HG02840 (cell line): Measurements from ENCODE around the gene TOX2.

ENCODE experiments used
- ATAC-seq: cut with Tn5 transposase; IDR thresholded peaks from one replicate; pipeline ENCODE4 v1.9.1; 2021; ENCODE audit warnings: mild to moderate bottlenecking, moderate library complexity, moderate number of reproducible peaks; ENCODE audit not compliant: unreplicated experiment, low FRiP score

The TOX2 gene, protein sequence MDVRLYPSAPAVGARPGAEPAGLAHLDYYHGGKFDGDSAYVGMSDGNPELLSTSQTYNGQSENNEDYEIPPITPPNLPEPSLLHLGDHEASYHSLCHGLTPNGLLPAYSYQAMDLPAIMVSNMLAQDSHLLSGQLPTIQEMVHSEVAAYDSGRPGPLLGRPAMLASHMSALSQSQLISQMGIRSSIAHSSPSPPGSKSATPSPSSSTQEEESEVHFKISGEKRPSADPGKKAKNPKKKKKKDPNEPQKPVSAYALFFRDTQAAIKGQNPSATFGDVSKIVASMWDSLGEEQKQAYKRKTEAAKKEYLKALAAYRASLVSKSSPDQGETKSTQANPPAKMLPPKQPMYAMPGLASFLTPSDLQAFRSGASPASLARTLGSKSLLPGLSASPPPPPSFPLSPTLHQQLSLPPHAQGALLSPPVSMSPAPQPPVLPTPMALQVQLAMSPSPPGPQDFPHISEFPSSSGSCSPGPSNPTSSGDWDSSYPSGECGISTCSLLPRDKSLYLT

DNA sequence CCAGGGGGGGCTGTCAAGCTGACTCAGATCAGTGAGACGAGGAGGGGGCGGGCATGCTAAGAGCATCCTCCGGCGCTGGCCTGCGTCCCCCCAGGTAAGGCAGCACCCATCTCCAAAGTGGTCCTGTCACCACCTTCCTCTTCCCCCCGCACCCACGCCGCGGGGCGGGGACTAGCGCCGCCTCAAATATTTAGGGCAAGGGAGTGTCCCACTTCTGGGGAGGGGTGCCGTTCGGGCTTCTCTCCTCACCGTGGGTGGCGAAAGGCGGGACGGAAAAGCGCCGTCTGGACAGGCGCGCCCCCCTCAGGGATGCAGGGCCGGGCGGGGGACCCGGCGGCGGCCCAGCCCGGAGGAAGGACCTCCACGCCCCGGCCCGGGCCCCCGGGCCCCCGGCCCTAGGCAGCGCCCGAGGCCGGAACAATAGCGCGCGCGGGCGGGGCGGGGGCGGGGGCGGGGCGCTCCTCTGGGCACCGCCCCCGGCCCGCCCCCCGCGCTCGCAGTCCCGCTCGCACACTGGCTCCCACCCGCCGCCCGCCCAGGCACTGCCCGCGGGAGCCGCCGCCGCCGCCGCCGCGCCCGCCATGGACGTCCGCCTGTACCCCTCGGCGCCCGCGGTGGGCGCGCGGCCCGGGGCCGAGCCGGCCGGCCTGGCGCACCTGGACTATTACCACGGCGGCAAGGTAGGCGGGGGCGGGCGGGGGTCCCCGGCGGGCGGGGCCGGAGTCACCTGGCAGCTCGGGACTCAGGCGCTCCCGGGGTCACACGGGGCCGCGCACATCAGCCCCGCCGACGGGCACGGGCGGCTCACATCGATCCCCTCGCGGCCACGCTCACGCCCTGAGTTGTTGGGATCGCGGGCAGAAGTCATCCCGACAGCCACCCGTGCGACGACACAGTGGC lies at the start of gene TOX2:
Gene TOX2 (plus strand): TSS at position 542 of the 900 bp plus-strand sequence. CDS start 40 bp downstream, at position 582.
- peak; percentile 45 for ATAC-seq

DNA sequence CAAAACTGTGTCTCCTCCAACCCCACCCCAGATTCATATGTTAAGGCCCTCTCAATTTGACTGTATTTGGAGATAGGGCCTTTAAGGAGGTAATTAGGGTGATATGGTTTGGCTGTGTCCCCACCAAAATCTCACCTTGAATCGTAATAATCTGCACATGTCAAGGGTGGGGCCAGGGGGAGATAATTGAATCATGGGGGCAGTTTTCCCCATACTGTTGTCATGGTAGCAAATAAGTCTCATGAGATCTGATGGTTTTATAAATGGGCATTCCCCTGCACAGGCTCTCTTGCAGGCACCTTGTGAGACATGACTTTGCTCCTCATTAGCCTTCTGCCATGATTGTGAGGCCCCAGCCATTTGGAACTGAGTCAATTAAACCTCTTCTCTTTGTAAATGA lies 46.6 kb upstream of the TOX2 start:
- no peak for ATAC-seq

DNA sequence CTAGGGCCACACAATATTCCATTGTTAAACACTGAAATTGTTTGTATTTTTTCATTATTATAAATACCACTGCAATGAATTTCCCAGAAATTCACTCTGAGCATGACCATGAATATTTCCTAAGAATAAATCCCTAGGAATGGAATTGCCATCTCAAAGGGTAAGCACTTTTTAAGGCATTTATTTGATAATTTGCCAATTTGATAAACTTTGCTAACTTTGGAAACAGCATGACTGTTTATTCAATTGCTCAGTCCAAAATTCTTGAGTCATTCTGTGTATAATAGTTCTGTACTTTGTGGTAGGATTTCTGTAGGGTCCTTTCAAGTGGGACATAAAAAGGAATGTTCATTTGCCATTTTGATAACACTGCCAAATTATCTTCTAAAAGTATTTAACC lies 44.2 kb upstream of the TOX2 start:
- no peak for ATAC-seq

DNA sequence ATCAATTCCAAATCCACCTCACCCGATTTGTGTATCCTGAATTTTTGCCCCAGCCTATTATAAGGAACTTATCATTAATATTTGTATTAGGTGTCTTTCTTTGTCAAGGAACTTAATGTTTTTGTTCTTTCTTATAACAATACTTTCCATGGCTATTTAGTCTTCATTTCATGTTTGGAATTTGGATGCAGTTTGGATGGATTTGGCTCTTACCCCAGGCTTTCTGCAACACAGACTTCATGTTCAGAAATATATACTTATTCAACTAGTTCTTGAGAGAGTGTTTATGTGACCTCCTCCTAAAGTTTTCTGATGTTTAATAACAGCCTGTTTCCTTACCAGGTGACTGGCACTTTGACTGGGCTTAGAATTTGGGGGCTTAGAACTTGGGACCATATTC lies 35.9 kb upstream of the TOX2 start:
- ATAC-seq, result no peak

DNA sequence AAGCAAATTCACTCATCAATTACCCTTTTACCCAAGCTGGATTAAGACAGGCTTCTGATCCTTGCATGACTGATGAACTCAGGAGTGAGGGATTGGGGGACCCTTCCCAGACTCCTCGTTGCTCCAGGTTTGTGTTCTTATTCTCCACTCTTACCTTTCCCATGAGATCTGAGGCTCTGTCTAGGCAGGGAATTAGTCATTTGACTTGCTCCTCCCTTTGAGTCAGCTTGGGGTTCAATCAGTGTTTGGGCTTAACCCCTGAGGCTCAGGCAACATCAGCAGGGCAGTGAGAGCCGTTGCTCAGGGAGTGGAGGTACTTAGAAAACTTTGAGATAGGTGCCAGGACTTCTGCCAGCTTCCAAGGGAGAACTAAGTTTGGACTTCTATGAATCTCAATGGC lies 20.7 kb upstream of the TOX2 start:
- ATAC-seq, result no peak

DNA sequence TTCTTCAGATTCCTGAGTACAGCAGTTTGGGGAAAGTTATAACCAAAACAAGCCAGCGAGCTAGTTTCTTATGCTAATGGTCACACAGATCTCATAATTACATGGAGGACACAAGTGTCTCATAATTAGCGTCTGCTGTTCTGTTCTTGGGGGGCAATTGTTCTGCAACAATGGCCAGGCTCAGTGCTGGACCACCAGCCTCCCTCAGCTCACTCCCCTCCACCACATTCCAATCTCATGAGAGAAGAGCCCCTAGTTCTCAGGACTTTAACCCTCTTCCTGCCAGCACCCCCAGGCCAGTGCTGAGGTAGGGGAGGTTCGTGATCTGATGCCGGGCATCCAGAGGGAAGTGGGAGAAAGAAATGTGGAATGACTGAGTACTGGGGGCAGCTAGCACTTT lies 20.2 kb upstream of the TOX2 start:
- ATAC-seq, result no peak

DNA sequence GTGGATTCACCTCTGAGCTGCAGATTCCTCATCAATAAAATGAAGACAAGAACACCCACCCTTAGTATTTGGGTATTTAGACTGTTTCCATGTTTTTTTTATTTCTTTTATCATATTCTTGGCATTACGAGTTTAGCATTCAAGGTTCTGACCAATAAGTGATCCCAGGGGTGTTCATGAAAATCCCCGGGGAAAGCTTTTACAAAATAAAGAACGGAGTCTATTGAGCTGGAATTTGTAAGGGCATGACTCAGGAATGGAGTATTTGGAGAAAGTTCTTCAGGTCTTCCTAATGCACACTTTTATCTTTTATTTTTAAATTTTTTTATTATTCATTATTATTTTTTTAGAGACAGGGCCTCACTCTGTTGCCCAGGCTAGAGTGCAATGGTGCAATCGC lies 19.4 kb upstream of the TOX2 start:
- ATAC-seq, result no peak

DNA sequence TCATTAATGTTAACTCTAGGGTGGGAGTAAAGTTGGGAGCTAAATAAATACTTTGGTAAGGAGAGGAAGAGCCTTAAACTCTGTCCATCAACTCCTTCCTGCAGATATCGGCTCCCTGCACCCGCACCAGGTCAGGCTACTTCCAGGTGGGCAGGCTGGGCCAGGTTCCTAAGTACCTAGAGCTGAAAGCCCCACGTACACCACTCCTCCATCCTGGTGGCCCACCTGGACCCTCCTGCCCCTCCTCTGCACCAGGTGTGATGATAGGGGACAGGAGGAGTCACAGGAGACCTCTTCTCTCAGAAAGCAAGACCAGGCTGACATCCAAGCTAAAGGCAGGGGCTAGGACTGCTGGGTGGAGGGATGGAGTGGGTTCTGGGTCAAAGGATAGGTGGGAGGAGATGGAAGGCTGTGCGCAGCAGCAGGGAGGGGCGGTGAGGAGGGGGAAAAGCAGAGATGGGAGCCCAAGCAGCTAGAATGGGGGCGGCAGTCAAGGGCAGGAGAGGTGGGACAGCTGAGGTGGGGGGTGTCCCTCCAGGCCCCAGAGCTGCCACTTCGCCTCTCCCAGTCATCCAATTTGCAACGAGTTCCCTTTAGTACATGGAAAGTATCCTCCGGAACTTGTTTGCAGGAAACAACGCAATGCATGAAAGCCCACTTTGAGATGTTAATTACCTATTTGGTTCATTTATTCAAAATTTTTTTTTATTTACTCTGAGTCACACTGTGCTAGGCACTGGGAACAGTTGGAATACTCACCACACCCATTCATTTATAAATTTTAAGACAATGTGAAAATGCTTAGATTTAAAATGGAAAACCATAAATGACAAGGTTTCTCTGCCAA lies 15.2 kb upstream of the TOX2 start:
- ATAC-seq, result no peak

DNA sequence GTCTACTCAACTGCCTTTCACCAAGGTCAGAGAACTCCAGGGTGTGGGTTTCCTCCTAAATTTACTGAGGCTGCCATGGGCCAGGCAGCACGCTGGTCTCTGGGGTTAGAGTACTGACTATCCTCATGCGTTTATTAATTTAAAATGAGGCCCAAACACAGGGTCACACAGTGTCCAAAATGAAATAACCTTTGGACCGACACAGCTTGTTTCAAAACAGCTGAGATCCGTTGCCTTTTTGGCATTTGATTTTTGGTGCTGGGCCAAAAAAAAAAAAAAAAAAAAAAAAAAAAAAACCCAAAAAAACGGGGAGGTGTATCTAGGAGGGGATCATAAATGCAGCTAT lies 14.6 kb upstream of the TOX2 start:
- no peak for ATAC-seq

DNA sequence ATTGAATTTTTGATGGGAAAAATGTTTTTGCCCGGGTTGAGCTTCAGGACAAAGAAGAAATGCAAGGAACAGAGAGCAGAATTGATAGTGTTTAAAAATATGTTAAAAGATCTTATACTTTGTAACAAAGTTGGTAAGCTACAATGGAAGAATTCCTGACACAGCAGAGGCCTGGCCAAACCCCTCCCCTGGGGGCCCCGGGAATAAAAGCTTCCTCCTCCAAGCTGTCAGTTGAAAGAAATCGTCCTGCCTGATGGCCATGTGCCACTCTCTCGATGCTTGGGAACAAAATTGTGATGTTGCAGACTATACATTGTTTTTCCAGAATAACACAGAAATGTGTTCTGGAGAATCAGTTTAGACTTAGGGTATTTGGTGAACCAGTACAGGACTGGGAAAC lies 14.2 kb upstream of the TOX2 start:
- no peak for ATAC-seq

DNA sequence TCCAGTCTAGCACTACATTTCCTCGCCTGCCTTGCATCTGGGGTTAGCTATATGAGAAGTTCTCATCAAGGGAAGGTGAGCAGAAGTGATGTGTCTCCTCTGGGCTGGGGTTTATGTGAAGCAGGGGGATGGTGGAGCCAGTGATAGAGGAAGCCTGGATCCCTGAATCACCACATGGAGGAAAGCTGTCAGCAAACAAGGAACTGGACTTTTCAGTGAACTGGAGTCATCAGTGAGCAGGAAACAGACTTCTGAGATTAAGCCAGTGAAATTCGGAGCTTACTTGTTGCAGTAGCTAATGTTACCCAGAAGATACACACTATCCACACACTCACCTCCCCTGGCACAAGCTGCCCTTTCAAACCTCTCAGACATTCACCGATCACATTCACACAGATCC lies 13.4 kb upstream of the TOX2 start:
- ATAC-seq, result no peak

DNA sequence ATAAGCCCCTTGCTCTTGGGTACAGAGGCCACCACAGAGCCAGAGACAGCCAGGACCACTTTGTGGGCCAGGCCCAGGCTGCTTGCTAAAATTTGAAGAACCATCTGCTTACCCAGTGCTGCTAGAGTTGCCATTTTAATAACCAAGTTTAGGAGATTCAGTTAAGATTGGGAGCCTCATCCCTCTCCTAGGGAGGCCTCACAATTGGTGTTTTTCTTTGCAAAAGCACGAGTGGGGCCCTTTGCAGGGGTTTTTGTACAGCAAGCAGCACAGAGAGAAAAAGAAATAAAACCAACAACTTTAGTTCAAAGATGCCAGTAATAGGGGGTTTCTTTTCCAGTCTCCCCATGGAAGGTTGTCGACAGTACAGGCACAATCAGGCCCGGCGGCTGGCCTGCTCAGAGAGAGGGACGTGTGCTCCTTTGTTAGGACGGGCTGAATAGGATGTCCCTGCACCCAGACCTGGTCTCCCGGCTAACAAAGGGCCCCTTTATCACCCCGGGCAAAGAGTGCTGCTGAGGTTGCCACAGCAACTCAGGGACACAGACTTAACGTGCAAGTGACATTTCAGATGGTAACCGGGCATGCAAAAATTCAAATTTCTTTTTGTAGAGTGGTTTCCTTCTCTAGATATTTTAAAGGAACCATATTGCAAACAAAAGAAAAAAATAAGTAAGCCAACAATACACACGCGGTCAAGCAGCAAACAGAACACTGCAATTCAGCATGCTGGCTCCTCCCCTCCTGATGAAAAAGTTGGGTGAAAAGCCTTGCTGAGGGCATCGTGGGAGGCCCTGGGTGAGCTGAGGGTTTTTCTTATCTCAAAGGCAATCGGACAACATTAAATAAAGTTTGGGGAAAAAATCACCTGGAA lies 10.5 kb upstream of the TOX2 start:
- no peak for ATAC-seq

DNA sequence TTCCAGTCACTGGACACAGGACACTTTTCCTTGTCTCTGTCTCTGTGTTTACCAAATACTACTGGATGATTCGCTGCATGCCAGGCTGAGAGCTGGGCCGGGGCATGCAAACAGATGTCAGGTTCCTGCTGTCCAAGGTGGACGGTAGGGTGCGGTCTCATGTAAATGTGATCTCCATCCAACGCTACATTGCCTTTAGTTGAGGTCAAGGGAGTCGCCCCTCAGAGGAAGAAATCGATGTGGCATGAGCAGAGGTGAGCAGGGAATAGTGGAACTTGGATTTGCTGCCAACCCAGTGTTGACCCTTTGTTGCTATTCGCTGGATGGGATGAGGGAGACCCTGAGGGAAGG lies 9.8 kb upstream of the TOX2 start:
- no peak for ATAC-seq

DNA sequence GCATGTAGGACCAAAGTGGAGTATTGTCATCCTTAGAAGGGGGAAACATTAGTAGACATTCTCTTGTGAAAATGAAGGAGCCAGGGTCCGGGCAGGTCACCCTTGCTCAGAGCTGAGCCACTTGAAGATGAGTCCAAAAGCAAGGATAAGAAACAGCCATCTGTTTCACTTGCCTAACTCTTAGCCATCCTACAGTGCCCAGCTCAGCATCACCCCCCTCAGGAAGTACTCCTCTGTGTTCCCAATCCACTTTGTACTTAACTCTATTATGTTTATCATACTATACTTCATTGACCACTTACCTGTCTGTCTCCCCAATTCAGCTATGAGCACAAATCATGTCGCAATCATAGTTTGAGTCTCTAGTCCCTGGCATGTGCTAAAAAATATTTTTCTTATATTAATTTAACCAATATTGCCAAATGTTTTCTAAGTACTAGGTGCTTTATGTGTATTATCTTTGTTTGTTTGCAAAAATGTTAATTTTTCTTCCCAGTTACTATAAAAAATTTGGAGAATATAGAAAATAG lies 8.1 kb upstream of the TOX2 start:
- ATAC-seq, result no peak

DNA sequence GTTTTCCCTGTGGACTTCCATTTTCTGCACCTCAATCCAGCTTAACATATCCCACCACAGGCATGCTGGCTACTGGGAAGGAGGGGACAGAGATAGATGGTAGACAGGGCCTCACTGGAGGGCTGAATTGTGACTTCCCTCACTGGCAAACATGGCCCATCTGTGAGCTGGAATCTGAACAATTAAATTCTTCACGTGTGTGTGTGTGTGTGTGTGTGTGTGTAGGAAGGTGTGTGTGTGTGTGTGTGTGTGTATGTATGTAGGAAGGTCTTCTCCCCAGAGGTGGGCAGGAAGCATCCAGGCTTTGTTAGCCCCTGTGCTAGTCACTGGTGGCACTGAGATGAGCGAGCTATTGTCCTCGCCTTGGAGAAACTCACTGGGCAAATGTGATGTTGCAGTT lies 5.4 kb upstream of the TOX2 start:
- ATAC-seq, result no peak

DNA sequence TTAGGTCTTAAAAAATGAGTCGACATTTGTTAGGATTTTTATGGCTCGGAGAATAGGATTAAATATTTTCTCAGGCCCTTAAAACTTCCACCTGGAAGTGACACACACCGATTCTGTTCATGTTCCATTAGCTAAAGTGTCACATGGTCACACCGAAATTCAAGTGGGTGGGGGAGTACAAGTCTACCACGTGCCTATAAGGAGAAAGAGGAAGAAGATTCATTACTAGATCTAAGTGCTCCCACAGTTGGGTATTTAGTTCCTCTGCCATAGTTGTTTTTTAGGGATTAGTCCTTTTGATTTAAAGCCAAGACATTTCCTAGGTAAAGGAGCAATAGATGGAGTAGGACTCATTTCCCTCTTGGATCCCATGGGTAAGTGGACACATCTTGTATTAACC lies 4.9 kb upstream of the TOX2 start:
- no peak for ATAC-seq

DNA sequence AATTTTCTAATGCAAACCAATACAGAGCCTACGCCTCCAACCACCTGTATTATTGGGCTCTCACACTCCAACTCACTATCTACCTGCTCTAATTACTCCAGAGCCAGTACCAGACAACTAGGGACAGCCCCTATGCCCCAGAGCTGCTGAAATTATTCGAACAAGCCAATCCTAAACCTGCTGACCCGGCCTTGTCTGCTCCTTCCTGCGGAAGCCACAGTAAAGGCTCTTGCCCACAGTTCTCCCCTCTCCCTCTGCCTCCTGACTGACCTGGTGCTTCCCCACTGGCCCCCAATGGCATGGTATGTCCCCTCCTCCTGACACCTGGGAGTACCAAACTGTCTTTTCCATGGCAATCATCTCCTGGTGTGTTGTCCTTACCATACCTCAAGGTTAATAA lies 4.1 kb upstream of the TOX2 start:
- no peak for ATAC-seq

DNA sequence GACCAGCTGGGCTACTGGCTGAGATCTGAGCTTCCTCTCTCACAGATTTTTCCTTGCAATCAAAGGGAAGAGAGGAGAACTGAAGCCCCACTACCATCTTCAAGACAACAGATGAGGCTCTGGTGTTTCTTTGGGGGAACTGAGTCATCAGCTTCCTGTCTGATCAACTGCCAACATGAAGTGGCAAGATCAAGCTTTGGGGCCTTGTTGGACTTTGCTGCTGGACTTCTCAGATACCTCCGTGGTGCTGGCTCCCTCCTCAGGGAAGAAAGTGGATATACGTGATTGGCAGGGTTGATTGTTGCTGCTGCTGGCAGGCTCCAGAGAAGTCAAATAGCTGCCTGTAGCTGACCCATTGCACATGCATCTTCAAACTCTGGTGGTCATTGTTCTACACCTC lies 3.6 kb upstream of the TOX2 start:
- ATAC-seq, result no peak

DNA sequence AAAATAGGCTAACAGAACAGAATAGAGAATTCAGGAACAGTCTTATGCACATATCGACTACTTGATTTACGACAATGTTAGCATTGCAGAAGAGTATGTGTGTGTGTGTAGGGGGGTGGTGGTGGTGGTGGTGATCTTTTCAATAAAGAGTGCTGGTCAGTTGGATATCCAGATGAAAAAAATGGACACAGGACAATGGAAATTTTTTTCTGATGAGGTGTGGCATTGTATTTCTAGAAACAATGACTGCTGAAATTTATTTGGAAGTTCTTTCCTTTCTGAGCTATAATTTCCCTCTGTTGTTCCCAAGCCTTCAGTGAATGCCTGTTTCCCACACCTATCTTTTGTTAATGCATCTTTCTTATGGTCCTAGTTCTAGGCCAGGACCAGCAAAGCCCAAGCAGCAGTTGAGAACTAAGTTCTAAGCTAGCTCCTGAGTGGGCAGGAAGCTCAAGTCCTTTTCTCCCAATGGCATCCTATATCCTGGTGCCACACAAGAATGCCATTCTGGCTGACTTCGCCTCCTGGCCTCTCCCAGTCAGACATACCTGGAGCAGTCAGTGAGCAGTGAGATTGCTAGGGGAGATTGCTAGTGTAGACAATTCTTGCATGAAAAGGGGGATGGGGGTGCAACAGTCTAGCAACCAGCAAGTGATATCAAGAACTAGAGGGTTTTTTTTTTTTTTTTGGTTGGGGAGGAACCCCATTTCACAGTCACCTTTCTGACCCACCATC lies 1.2 kb upstream of the TOX2 start:
- no peak for ATAC-seq
